Neural cell (in vitro differentiated cells): ENCODE measurements around the gene PTPRU. TPM values are rescaled to one million over a fixed set of nuclear protein-coding genes. Genes with fewer than 3 reads are reported as not detected.

Experiments used
- H2AFZ ChIP-seq: fragments of 200-600, 300-800 bp; sonication (generic), shearing (Covaris generic); 2 replicates; pipeline ENCODE4 v1.6.0; 2014; ENCODE audit warnings: low read depth, mild to moderate bottlenecking, antibody characterized with exemption, low read length, moderate library complexity
- H3F3A ChIP-seq: fragments of 200-600 bp; shearing (Covaris generic); 2 replicates; pipeline ENCODE4 v1.6.1; 2016; ENCODE audit warnings: mild to moderate bottlenecking, moderate library complexity, mixed read lengths, antibody characterized with exemption, low read length; ENCODE audit not compliant: insufficient read depth, poor library complexity, severe bottlenecking
- H3K27ac ChIP-seq: fragments of 200-600, 300-800 bp; sonication (generic), shearing (Covaris generic); 2 replicates; pipeline ENCODE4 v1.5.1; 2014; ENCODE audit warnings: mild to moderate bottlenecking, low read length, moderate library complexity
- H3K27me3 ChIP-seq: fragments of 300-800, 200-600 bp; sonication (generic), shearing (Covaris generic); 2 replicates; pipeline ENCODE4 v1.6.0; 2014; ENCODE audit warnings: mild to moderate bottlenecking, low read depth, low read length, moderate library complexity; ENCODE audit not compliant: insufficient read depth
- H3K36me3 ChIP-seq: fragments of 300-800, 200-600 bp; sonication (generic), shearing (Covaris generic); 2 replicates; pipeline ENCODE4 v1.5.1; 2014; ENCODE audit warnings: mild to moderate bottlenecking, antibody characterized with exemption, low read length, moderate library complexity; ENCODE audit not compliant: insufficient read depth
- H3K4me2 ChIP-seq: fragments of 300-800, 200-600 bp; sonication (generic), shearing (Covaris generic); 2 replicates; pipeline ENCODE4 v1.6.0; 2014; ENCODE audit warnings: mild to moderate bottlenecking, low read length
- H3K4me3 ChIP-seq: fragments of 300-800, 200-600 bp; sonication (generic), shearing (Covaris generic); 2 replicates; pipeline ENCODE4 v1.5.1; 2014; ENCODE audit warnings: mild to moderate bottlenecking, low read length, moderate library complexity
- H3K79me2 ChIP-seq: fragments of 200-600 bp; shearing (Covaris generic); replicated peaks from 2 replicates; pipeline ENCODE4 v1.6.0; 2014; ENCODE audit warnings: mild to moderate bottlenecking, low read length, moderate library complexity; ENCODE audit not compliant: insufficient read depth
- H3K9ac ChIP-seq: fragments of 300-800, 200-600 bp; sonication (generic), shearing (Covaris generic); 2 replicates; pipeline ENCODE4 v1.6.1; 2016; ENCODE audit warnings: mild to moderate bottlenecking, low read length, mixed read lengths
- H3K9me2 ChIP-seq: fragments of 200-600 bp; shearing (Covaris generic); 2 replicates; pipeline ENCODE4 v1.6.1; 2016; ENCODE audit warnings: mild to moderate bottlenecking, low read length, mixed read lengths; ENCODE audit not compliant: insufficient read depth
- H3K9me3 ChIP-seq: fragments of 200-600, 300-800 bp; sonication (generic), shearing (Covaris generic); 2 replicates; pipeline ENCODE4 v1.6.1; 2016; ENCODE audit warnings: mild to moderate bottlenecking, mixed run types, low read length, moderate library complexity, mixed read lengths
- H4K20me1 ChIP-seq: fragments of 200-600 bp; shearing (Covaris generic); 2 replicates; pipeline ENCODE4 v1.6.1; 2016; ENCODE audit warnings: mild to moderate bottlenecking, mixed run types; ENCODE audit not compliant: insufficient read depth
- CTCF ChIP-seq: fragments of 450-650 bp; IDR thresholded peaks from 2 replicates; pipeline ENCODE4 v1.5.1; 2014; ENCODE audit warnings: antibody characterized with exemption, mild to moderate bottlenecking, moderate library complexity; ENCODE audit not compliant: poor library complexity, severe bottlenecking
- EP300 ChIP-seq: fragments of 450-650 bp; conservative IDR thresholded peaks from 2 replicates; pipeline ENCODE4 v1.6.1; 2014; ENCODE audit warnings: antibody characterized with exemption, mild to moderate bottlenecking, moderate library complexity; ENCODE audit not compliant: poor library complexity, severe bottlenecking
- EZH2 ChIP-seq: fragments of 200-600, 300-800 bp; shearing (Covaris generic), sonication (generic); IDR thresholded peaks from 2 replicates; pipeline ENCODE4 v1.6.1; 2014; ENCODE audit warnings: antibody characterized with exemption, low read length, borderline replicate concordance, mild to moderate bottlenecking; ENCODE audit not compliant: insufficient read depth, poor library complexity, severe bottlenecking
- MXI1 ChIP-seq: fragments of 450-650 bp; conservative IDR thresholded peaks from 2 replicates; pipeline ENCODE4 v1.6.1; 2014; ENCODE audit warnings: antibody characterized with exemption, mild to moderate bottlenecking; ENCODE audit not compliant: poor library complexity, severe bottlenecking
- POLR2AphosphoS5 ChIP-seq: IDR thresholded peaks from 2 replicates; pipeline ENCODE4 v1.6.1; 2012
- RAD21 ChIP-seq: fragments of 450-650 bp; conservative IDR thresholded peaks from 2 replicates; pipeline ENCODE4 v1.6.1; 2014; ENCODE audit warnings: antibody characterized with exemption, mild to moderate bottlenecking, moderate library complexity
- SMC3 ChIP-seq: fragments of 450-650 bp; conservative IDR thresholded peaks from 2 replicates; pipeline ENCODE4 v1.6.1; 2014; ENCODE audit warnings: antibody characterized with exemption, mild to moderate bottlenecking, moderate library complexity; ENCODE audit not compliant: poor library complexity
- TAF1 ChIP-seq: IDR thresholded peaks from 2 replicates; pipeline ENCODE4 v1.6.1; 2012; ENCODE audit warnings: low read depth
- polyA plus RNA-seq: library from polyadenylated mRNA; depleted of rRNA; stranded (reverse); fragments of >200 nt; gene quantifications from 2 replicates; pipeline ENCODE4 v1.2.3, GENCODE V29; 2014
- TF ChIP-seq, protein P1 (sequence below): IDR thresholded peaks from 2 replicates; pipeline ENCODE4 v1.6.1; 2012; ENCODE audit warnings: borderline replicate concordance

PTPRU gene
- polyA plus RNA-seq, 1 donor from 2014 or later = 5.0 TPM

DNA sequence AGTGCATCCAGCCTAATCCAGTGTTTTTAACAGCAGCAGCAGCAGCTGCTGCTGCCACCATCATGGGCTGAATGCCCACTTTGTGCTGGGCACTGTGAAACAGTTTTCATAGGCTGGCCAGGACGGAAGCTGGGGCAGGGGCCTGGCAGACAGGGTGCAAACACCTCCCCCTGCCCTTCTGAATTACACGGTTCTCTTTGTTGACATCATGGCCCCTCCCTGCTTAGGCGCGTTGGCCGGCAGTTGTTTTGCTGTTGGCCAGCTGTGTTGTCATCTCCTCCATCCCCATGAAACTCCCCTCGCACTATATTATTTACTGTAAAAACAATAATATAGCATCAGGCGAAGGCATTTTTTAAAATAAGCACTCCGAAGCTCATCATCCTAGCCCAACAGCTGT, 33.1 kb downstream of the PTPRU start:
- H3K36me3 ChIP-seq = no peaks in the 10 kb centered on the region
- H3F3A ChIP-seq = no peaks in the 10 kb centered on the region
- H3K9me2 ChIP-seq = no peaks in the 10 kb centered on the region
- no peaks in the 10 kb centered on the region for H3K9me3 ChIP-seq
- TF ChIP-seq EP300 = no peak
- no peak for TF ChIP-seq EZH2
- TF ChIP-seq RAD21 = no peak
- TF ChIP-seq CTCF = no peak
- TF ChIP-seq POLR2AphosphoS5 = no peak
- TF ChIP-seq TAF1 = no peak
- no peak for TF ChIP-seq MXI1
- no peak for TF ChIP-seq SMC3
- no peak overlapping the region for H3K4me3 ChIP-seq
- no peak overlapping the region for H3K4me2 ChIP-seq
- H3K79me2 ChIP-seq = no peaks in the 10 kb centered on the region
- no peaks in the 10 kb centered on the region for H3K27me3 ChIP-seq
- no peak overlapping the region for H3K9ac ChIP-seq
- no peak overlapping the region for H3K27ac ChIP-seq
- no peak overlapping the region for H2AFZ ChIP-seq
- H4K20me1 ChIP-seq = no peaks in the 10 kb centered on the region

GRCh38 chr1:29270929-29271521, 34.7 kb downstream of the PTPRU start:
- no peaks in the 10 kb centered on the region for H3K79me2 ChIP-seq
- no peak overlapping the region for H2AFZ ChIP-seq
- TF ChIP-seq, protein P1, sequence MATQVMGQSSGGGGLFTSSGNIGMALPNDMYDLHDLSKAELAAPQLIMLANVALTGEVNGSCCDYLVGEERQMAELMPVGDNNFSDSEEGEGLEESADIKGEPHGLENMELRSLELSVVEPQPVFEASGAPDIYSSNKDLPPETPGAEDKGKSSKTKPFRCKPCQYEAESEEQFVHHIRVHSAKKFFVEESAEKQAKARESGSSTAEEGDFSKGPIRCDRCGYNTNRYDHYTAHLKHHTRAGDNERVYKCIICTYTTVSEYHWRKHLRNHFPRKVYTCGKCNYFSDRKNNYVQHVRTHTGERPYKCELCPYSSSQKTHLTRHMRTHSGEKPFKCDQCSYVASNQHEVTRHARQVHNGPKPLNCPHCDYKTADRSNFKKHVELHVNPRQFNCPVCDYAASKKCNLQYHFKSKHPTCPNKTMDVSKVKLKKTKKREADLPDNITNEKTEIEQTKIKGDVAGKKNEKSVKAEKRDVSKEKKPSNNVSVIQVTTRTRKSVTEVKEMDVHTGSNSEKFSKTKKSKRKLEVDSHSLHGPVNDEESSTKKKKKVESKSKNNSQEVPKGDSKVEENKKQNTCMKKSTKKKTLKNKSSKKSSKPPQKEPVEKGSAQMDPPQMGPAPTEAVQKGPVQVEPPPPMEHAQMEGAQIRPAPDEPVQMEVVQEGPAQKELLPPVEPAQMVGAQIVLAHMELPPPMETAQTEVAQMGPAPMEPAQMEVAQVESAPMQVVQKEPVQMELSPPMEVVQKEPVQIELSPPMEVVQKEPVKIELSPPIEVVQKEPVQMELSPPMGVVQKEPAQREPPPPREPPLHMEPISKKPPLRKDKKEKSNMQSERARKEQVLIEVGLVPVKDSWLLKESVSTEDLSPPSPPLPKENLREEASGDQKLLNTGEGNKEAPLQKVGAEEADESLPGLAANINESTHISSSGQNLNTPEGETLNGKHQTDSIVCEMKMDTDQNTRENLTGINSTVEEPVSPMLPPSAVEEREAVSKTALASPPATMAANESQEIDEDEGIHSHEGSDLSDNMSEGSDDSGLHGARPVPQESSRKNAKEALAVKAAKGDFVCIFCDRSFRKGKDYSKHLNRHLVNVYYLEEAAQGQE = no peak
- TF ChIP-seq RAD21 = no peak
- no peak for TF ChIP-seq POLR2AphosphoS5
- TF ChIP-seq MXI1 = no peak
- no peak for TF ChIP-seq SMC3
- TF ChIP-seq TAF1 = no peak
- TF ChIP-seq EP300 = no peak
- TF ChIP-seq CTCF = no peak
- no peak overlapping the region for H3K4me2 ChIP-seq
- no peaks in the 10 kb centered on the region for H3K9me3 ChIP-seq
- no peaks in the 10 kb centered on the region for H3F3A ChIP-seq
- no peaks in the 10 kb centered on the region for H3K9me2 ChIP-seq
- H3K27me3 ChIP-seq = no peaks in the 10 kb centered on the region
- H3K4me3 ChIP-seq = no peak overlapping the region
- H3K36me3 ChIP-seq = no peaks in the 10 kb centered on the region
- H3K9ac ChIP-seq = no peak overlapping the region
- no peak overlapping the region for H3K27ac ChIP-seq
- no peaks in the 10 kb centered on the region for H4K20me1 ChIP-seq
